ENCODE measurements around the gene PLEKHJ1. TPM values are rescaled to one million over a fixed set of nuclear protein-coding genes. Genes with fewer than 3 reads are reported as not detected.

Gene PLEKHJ1
- total RNA-seq, 1 donor from 2014 or later = 126 TPM

GRCh38 chr19:2226840-2227360 is 9.2 kb downstream of the PLEKHJ1 start:
- no peak for DNase-seq (ENCODE audit: low spot score)
- no peak overlapping the region for H3K27ac Mint-ChIP-seq (ENCODE audit: unreplicated experiment)
- H3K9me3 Mint-ChIP-seq (ENCODE audit: unreplicated experiment) = no peaks in the 10 kb centered on the region
- no peak overlapping the region for H3K4me3 Mint-ChIP-seq (ENCODE audit: unreplicated experiment)
- H3K27me3 Mint-ChIP-seq (ENCODE audit: unreplicated experiment) = peaks cover 17% of the 10 kb centered on the region
- no peak for TF ChIP-seq CTCF (IDR thresholded peaks at IDR 0.05; ENCODE audit: unreplicated experiment)
- peaks cover 7% of the 10 kb centered on the region for H3K4me1 Mint-ChIP-seq (ENCODE audit: unreplicated experiment)
- H3K36me3 Mint-ChIP-seq (ENCODE audit: low read depth, unreplicated experiment) = peaks cover 16% of the 10 kb centered on the region

DNA sequence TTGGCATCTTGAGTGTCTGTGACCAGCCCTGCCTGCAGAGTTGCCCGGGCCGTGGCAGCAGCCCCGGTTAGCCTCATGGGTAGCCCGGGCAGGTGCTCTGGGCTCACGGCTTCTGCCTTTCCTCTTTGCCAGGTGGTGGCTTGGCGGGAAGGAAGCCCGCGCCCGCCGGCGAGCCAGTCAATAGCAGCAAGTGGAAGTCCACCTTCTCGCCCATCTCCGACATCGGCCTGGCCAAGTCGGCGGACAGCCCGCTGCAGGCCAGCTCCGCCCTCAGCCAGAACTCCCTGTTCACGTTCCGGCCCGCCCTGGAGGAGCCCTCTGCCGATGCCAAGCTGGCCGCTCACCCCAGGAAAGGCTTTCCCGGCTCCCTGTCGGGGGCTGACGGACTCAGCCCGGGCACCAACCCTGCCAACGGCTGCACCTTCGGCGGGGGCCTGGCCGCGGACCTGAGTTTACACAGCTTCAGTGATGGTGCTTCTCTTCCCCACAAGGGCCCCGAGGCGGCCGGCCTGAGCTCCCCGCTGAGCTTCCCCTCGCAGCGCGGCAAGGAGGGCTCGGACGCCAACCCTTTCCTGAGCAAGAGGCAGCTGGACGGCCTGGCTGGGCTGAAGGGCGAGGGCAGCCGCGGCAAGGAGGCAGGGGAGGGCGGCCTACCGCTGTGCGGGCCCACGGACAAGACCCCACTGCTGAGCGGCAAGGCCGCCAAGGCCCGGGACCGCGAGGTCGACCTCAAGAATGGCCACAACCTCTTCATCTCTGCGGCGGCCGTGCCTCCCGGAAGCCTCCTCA is 9.9 kb downstream of the PLEKHJ1 start:
- peaks cover 16% of the 10 kb centered on the region for H3K36me3 Mint-ChIP-seq (ENCODE audit: low read depth, unreplicated experiment)
- H3K9me3 Mint-ChIP-seq (ENCODE audit: unreplicated experiment) = no peaks in the 10 kb centered on the region
- peaks cover 13% of the 10 kb centered on the region for H3K27me3 Mint-ChIP-seq (ENCODE audit: unreplicated experiment)
- no peak overlapping the region for H3K27ac Mint-ChIP-seq (ENCODE audit: unreplicated experiment)
- H3K4me1 Mint-ChIP-seq (ENCODE audit: unreplicated experiment) = peaks cover 7% of the 10 kb centered on the region
- no peak for DNase-seq (ENCODE audit: low spot score)
- no peak for TF ChIP-seq CTCF (IDR thresholded peaks at IDR 0.05; ENCODE audit: unreplicated experiment)
- no peak overlapping the region for H3K4me3 Mint-ChIP-seq (ENCODE audit: unreplicated experiment)

GRCh38 chr19:2225415-2226050 is 10.6 kb downstream of the PLEKHJ1 start:
- Mint-ChIP-seq H3K36me3 (ENCODE audit: low read depth, unreplicated experiment) (peaks cover 14% of the 10 kb centered on the region), H3K4me1 (ENCODE audit: unreplicated experiment) (peaks cover 7% of the 10 kb centered on the region), H3K4me3 (ENCODE audit: unreplicated experiment) (peak overlapping the region; percentile 39), H3K27me3 (ENCODE audit: unreplicated experiment) (peaks cover 13% of the 10 kb centered on the region), H3K27ac (ENCODE audit: unreplicated experiment) (no peak overlapping the region), H3K9me3 (ENCODE audit: unreplicated experiment) (no peaks in the 10 kb centered on the region)
- TF ChIP-seq CTCF (IDR thresholded peaks at IDR 0.05; ENCODE audit: unreplicated experiment) = no peak
- no peak for DNase-seq (ENCODE audit: low spot score)

- peak overlapping the region; percentile 76 for H3K4me3 Mint-ChIP-seq (ENCODE audit: unreplicated experiment)
- no peaks in the 10 kb centered on the region for H3K9me3 Mint-ChIP-seq (ENCODE audit: unreplicated experiment)
- peaks cover 4% of the 10 kb centered on the region for H3K4me1 Mint-ChIP-seq (ENCODE audit: unreplicated experiment)
- H3K36me3 Mint-ChIP-seq (ENCODE audit: low read depth, unreplicated experiment) = peaks cover 15% of the 10 kb centered on the region
- peaks cover 11% of the 10 kb centered on the region for H3K27me3 Mint-ChIP-seq (ENCODE audit: unreplicated experiment)
- TF ChIP-seq CTCF (IDR thresholded peaks at IDR 0.05; ENCODE audit: unreplicated experiment) = no peak
- DNase-seq (ENCODE audit: low spot score) = no peak
- peak overlapping the region; percentile 67 for H3K27ac Mint-ChIP-seq (ENCODE audit: unreplicated experiment)
Observed at GRCh38 chr19:2224754-2225349, 11.3 kb downstream of the PLEKHJ1 start.
